Upper lobe of left lung (tissue), 6 donors: ENCODE data around the gene TBC1D4. TPM values are rescaled to one million over a fixed set of nuclear protein-coding genes. Genes with fewer than 3 reads are reported as not detected.

ENCODE experiments used
- ATAC-seq, 2 donors: fragments of 200-7000 bp; cut with Tn5 transposase; one replicate each; pipeline ENCODE4 v1.9.1; 2022; ENCODE audit warnings: mild to moderate bottlenecking in 2 of 2, moderate library complexity in 2 of 2; ENCODE audit not compliant: low FRiP score in 2 of 2
- DNase-seq, 2 donors: peaks; one replicate each; pipeline ENCODE4 v3.0.0-alpha.2; 2019 to 2020
- H3K27ac ChIP-seq, 4 donors: fragments of 200-600 bp; sonication (generic); one replicate each; pipeline ENCODE4 v1.5.1; 2016 to 2019
- H3K27me3 ChIP-seq, 4 donors: fragments of 200-600 bp; sonication (generic); one replicate each; pipeline ENCODE4 v1.5.1; 2017 to 2019
- H3K36me3 ChIP-seq, 4 donors: fragments of 200-600 bp; sonication (generic); one replicate each; pipeline ENCODE4 v1.5.1; 2016 to 2019
- H3K4me1 ChIP-seq, 4 donors: fragments of 200-600 bp; sonication (generic); one replicate each; pipeline ENCODE4 v1.5.1; 2018 to 2019
- H3K4me3 ChIP-seq, 4 donors: fragments of 200-600 bp; sonication (generic); one replicate each; pipeline ENCODE4 v1.5.1; 2017 to 2019; ENCODE audit warnings: mild to moderate bottlenecking in 2 of 4, moderate library complexity in 1 of 4
- H3K9me3 ChIP-seq, 4 donors: fragments of 200-600 bp; sonication (generic); one replicate each; pipeline ENCODE4 v1.5.1; 2018 to 2019
- EP300 ChIP-seq, 4 donors: sonication (generic); formaldehyde crosslinking; IDR thresholded peaks; one replicate each; pipeline ENCODE4 v1.5.1; 2017; ENCODE audit warnings: antibody characterized with exemption in 4 of 4, control low read depth in 2 of 4
- POLR2A ChIP-seq, 4 donors: fragments of 450-650 bp; IDR thresholded peaks; one replicate each; pipeline ENCODE4 v1.5.1; 2016 to 2017; ENCODE audit warnings: antibody characterized with exemption in 4 of 4, mild to moderate bottlenecking in 2 of 4
- POLR2AphosphoS5 ChIP-seq, 2 donors: sonication (generic); formaldehyde crosslinking; IDR thresholded peaks; one replicate each; pipeline ENCODE4 v1.5.1; 2017; ENCODE audit warnings: antibody characterized with exemption in 2 of 2
- WGBS, 2 donors: methylation state at CpG; one replicate each; pipeline ENCODE4 v1.1.5; 2017 to 2018; 5-methylcytosine and 5-hydroxymethylcytosine counted together
- total RNA-seq, 6 donors: library from RNA; depleted of rRNA in 4 of 6; stranded (reverse); fragments of >200 nt in 4 of 6; gene quantifications; one replicate each; pipeline versions ENCODE4 v1.1.0 to v1.2.1, GENCODE V29; 2016 to 2021
- TF ChIP-seq, protein P1 (sequence below), 6 experiments: fragments of 450-650 bp in 4 of 6; fragments of 200-600 bp in 2 of 6; sonication (generic) in 2 of 6; IDR thresholded peaks; one replicate each; pipeline ENCODE4 v1.5.1; 2016 to 2019; ENCODE audit warnings: antibody characterized with exemption in 6 of 6
- donor health status: DM: no; HTN: no; CAD: no; lungs with moderate emphysema.
- donor health status: DM: no; HTN: yes; CAD: no; lungs with severe emphysema.

The TBC1D4 gene
- total RNA-seq, 6 donors from 2014 or later = 26.1 to 97.4 (median 30.7) TPM

DNA sequence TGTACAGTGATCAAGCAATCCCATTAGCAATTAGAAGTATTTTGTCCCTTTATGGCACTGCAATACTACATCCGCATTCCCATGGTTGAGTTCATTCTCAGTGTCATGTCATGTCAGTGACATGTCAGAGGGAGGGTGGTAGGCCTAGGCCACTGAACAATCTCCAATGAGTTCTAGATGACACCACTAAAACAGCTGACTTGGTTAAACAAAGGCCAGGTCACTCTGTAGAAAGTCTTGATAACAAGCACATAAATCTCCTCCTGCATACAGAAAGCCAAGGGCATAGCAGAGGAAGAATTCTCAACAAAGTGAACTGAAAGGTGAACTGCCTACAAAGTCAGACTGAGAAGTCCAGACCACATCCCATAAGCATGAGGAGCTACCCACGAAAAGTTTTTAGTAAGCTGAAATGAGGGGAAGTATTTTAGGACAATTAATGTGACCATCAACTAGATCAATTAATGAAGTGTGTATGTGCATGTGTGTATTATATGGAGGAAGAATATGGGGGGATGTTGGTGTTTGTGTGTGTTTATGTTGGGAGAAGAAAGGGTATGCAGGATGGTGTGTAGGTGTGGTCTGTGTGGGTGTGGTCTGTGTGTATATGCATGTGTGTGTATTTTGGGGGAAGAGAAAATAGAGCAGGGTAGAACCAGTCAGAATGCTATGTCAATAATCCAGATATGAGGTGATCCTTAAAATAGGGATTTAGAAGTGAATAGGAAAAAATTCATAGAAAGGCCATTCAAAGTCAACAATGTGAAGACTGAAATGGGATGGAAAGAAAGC, 67.7 kb downstream of the TBC1D4 start:
- 90 to 92% methylated on average over 2 of the region's 2 CpGs for WGBS, 2 donors
- H3K27me3 ChIP-seq = no peaks in the 10 kb centered on the region
- H3K36me3 ChIP-seq = no peaks in the 10 kb centered on the region
- ATAC-seq (no peak), DNase-seq (no peak)
- H3K4me3 ChIP-seq = no peak overlapping the region
- no peak for TF ChIP-seq POLR2A (IDR thresholded peaks at IDR 0.05)
- no peak for TF ChIP-seq EP300 (IDR thresholded peaks at IDR 0.05)
- TF ChIP-seq, protein P1, sequence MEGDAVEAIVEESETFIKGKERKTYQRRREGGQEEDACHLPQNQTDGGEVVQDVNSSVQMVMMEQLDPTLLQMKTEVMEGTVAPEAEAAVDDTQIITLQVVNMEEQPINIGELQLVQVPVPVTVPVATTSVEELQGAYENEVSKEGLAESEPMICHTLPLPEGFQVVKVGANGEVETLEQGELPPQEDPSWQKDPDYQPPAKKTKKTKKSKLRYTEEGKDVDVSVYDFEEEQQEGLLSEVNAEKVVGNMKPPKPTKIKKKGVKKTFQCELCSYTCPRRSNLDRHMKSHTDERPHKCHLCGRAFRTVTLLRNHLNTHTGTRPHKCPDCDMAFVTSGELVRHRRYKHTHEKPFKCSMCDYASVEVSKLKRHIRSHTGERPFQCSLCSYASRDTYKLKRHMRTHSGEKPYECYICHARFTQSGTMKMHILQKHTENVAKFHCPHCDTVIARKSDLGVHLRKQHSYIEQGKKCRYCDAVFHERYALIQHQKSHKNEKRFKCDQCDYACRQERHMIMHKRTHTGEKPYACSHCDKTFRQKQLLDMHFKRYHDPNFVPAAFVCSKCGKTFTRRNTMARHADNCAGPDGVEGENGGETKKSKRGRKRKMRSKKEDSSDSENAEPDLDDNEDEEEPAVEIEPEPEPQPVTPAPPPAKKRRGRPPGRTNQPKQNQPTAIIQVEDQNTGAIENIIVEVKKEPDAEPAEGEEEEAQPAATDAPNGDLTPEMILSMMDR (IDR thresholded peaks at IDR 0.05) = no peak
- TF ChIP-seq POLR2AphosphoS5 (IDR thresholded peaks at IDR 0.05) = no peak
- no peak overlapping the region for H3K27ac ChIP-seq
- peaks cover 15 to 46% (median 28%) of the 10 kb centered on the region in 4 donors for H3K4me1 ChIP-seq
- no peaks in the 10 kb centered on the region for H3K9me3 ChIP-seq

DNA sequence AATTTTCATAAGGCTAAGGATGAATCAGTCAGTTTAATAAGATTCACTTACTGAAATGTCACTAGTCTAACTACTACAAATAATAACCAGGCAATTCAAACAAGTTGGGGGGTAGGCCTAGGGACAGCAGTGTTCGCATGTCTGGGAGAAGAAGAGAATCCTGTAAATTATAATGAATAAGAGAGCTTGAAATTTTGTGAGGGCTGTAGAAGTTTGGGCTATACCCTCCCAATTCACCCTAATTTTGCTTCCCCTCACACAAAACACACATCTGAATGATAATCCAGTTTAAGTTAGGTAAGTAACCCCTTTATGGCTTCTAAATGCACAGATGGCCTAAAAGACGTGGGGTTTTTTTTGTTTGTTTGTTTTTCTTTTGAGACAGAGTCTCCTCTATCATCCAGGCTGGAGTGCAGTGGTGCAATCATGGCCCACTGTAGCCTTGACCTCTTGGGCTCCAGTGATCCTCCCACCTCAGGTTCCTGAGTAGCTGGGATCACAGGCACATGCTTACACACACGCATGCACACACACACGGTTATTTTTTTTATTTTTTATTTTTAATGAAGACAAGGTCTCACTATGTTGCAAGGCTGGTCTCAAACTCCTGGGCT, 69.9 kb downstream of the TBC1D4 start:
- Histone ChIP-seq H3K27me3 (no peaks in the 10 kb centered on the region), H3K4me3 (no peak overlapping the region), H3K36me3 (no peaks in the 10 kb centered on the region), H3K4me1 (peaks cover 7 to 24% (median 15%) of the 10 kb centered on the region in 4 donors), H3K9me3 (no peaks in the 10 kb centered on the region), H3K27ac (no peak overlapping the region)
- DNase-seq = no peak
- 87 to 94% methylated on average over 4 of the region's 4 CpGs for WGBS, 2 donors
- no peak for ATAC-seq
- TF ChIP-seq, protein P1 (IDR thresholded peaks at IDR 0.05) = no peak
- no peak for TF ChIP-seq POLR2A (IDR thresholded peaks at IDR 0.05)
- TF ChIP-seq EP300 (IDR thresholded peaks at IDR 0.05) = no peak
- TF ChIP-seq POLR2AphosphoS5 (IDR thresholded peaks at IDR 0.05) = no peak

DNA sequence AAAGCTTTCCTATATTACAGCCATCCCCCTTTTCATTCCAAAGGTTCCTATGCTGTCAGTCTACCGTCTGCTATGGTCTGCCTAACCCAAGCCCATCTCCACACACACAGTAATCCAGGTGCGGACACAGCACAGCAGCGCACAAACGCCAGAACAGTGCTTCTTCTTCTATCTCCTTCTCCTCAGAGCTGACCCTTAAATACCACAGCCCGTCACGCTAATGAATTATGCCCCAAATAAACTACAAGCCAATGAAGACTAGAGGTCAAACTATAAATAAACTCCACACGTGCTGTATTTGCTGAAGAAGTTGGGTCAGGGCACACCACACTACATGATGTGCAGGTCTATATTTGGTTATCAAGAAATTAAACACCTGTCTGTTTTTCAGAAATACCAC, 71.8 kb downstream of the TBC1D4 start:
- DNase-seq (no peak), ATAC-seq (no peak)
- WGBS, 2 donors = 92 to 93% methylated on average over 7 of the region's 7 CpGs

DNA sequence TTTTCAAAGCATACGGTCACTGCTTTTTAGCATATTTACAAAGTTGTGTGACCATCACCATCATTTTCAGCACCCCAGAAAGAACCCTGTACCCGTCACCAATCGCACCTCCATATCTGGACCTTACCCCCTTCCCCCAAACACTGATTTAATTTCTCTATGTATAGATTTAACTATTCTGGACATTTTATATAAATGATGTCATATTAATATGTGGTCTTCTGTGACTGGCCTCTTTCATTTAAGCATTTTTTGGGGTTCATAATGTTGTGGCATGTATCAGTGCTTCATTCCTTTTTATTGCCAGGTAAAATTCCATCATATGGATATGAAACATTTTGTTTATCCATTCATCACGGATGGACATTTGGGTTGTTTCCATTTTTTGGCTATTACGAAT, 74.0 kb downstream of the TBC1D4 start:
- no peak for ATAC-seq
- no peaks in the 10 kb centered on the region for H3K27me3 ChIP-seq
- 93 to 98% methylated on average over 5 of the region's 5 CpGs for WGBS, 2 donors
- peaks cover 0 to 7% (median 3%) of the 10 kb centered on the region in 4 donors for H3K4me1 ChIP-seq
- DNase-seq = no peak
- H3K9me3 ChIP-seq = no peaks in the 10 kb centered on the region
- H3K36me3 ChIP-seq = no peaks in the 10 kb centered on the region
- TF ChIP-seq, protein P1 (IDR thresholded peaks at IDR 0.05) = no peak
- TF ChIP-seq EP300 (IDR thresholded peaks at IDR 0.05) = no peak
- TF ChIP-seq POLR2A (IDR thresholded peaks at IDR 0.05) = no peak
- no peak for TF ChIP-seq POLR2AphosphoS5 (IDR thresholded peaks at IDR 0.05)
- no peak overlapping the region for H3K27ac ChIP-seq
- H3K4me3 ChIP-seq = no peak overlapping the region

More for the DNA sequence above, 71.8 kb downstream of the TBC1D4 start:
- no peak overlapping the region for H3K27ac ChIP-seq
- H3K4me1 ChIP-seq = peaks cover 0 to 11% (median 4%) of the 10 kb centered on the region in 4 donors
- H3K9me3 ChIP-seq = no peaks in the 10 kb centered on the region
- no peak for TF ChIP-seq POLR2A (IDR thresholded peaks at IDR 0.05)
- no peak for TF ChIP-seq EP300 (IDR thresholded peaks at IDR 0.05)
- TF ChIP-seq POLR2AphosphoS5 (IDR thresholded peaks at IDR 0.05) = no peak
- TF ChIP-seq, protein P1 (IDR thresholded peaks at IDR 0.05) = no peak
- no peak overlapping the region for H3K4me3 ChIP-seq
- no peaks in the 10 kb centered on the region for H3K36me3 ChIP-seq
- H3K27me3 ChIP-seq = no peaks in the 10 kb centered on the region
